ACHN (cell line): ENCODE results near the gene C16orf82.
A peak's percentile ranks its signal among the peaks of the same experiment; 100 is the strongest.

Experiments
- DNase-seq: peaks from one replicate; pipeline ENCODE4 v3.0.0-alpha.2; 2015
- in situ Hi-C: cut with HindIII; loops from 2 replicates; pipeline ENCODE4 v1.10.0; 2017; ENCODE audit warnings: low sequenced_read_pairs, low pct_ligation_motif_present, low pct_unique_long_range_greater_than_20kb

C16orf82 gene

DNA sequence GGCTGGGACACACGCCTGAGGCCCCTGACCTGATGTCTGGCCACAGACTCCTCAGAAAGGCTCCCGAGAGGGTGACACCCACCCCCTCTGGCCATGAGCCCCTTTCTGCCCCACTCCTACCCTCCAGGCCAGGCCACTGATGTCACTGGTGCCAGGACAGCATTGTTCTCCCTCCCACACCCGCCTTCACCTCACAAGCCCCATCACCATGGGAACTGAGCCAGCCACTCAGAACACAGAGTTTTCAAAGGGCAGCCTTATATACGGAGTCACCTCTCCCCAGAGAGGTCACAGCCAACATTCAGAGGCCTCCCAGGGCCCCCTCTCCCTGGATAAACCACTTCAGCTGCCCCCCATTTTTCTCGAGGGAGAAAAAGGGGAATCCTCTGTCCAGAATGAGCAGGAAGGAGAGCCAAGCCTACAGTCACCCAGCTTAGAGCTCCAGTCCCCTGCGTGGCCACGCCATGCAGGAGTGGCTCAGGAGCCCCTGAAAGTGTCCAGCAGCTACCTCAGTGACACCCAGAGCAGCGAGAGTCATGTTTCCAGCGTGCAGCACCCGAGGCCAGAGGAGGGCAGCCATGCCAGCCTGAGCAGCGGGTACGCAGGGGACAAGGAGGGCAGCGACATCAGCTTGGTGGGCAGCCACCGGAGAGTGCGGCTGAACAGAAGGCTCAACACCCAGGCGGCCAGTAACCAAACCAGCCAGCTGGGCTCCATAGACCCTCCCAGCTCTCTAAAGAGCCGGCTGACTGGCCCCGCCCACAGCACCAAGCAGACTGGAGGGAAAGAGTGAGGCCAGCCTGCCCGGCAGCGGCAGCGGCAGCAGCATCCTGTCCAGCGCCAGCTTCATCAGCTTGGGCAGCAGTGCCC lies at the start of gene C16orf82:
Gene C16orf82 (plus strand): TSS at position 260 of the 870 bp plus-strand sequence.
- in situ Hi-C loops, result loop anchor here (25.0 kb wide), 1 partner anchor 105 kb away; no protein-coding TSS in a partner anchor
- DNase-seq, result no peak

- DNase-seq, result no peak
- in situ Hi-C loops, result no loop called here
These were observed 46.7 kb upstream of the C16orf82 start for GRCh38 chr16:27020031-27020430.

DNA sequence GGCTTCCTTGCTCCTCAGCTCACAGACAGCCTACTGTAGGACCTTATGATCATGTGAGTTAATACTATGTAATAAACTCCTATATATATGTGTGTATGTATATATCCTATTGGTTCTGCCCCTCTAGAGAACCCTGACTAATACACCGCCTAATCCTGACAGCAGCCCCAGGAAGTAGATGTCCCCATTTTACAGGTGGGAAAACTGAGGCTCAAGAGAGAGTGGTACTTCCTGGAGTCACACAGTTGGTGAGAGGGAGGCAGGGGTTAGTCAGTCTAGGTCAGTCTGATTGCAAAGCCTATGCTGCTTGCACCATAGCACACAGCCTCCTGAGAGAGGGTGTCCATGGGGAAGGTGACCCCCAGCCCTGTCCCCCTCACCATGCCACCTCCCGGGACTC lies 42.7 kb upstream of the C16orf82 start:
- in situ Hi-C loops, result no loop called here
- DNase-seq, result no peak

DNA sequence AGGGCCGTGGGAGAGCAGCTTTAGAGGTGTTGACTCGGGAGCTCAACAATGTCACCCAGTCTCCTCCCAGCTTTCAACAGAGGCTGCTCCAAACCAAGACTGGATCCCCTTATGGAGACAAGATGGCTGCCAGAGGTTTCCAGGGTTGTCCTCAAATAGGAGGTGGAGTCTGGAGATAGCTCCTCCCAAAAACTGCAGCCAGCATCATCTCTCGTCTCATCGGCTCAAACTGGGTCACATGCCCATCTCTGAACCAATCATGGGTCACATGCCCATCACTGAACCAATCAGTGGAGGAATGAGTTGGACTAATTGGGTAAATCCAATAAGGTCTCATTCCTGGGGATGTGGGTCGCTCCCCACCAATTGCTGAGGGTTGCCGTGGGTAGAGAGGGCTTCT lies 41.1 kb upstream of the C16orf82 start:
- no peak for DNase-seq
- in situ Hi-C loops, result no loop called here

GRCh38 chr16:27027971-27028370 lies 38.8 kb upstream of the C16orf82 start:
- in situ Hi-C loops, result no loop called here
- DNase-seq, result no peak

GRCh38 chr16:27028591-27029110 lies 38.1 kb upstream of the C16orf82 start:
- no peak for DNase-seq
- in situ Hi-C loops, result no loop called here

DNA sequence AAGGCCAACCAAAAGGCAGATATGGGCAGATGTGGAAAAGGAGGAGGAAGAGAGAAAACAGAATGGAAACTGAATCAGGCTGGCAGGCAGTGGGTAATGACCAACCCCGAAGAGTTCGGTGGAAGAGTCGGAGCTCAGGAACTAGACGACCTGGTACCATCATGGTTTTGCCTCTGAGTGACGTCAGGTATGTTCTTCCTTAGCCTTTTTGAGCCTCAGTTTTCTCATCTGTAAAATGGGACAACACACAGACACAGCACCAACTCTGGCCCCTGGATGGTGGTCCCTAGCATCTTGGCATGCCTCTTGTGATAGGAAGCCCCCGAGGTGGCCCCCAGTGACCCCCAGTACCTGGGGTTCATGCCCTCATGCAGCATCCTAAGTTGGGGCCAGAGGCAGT lies 37.2 kb upstream of the C16orf82 start:
- in situ Hi-C loops, result no loop called here

DNA sequence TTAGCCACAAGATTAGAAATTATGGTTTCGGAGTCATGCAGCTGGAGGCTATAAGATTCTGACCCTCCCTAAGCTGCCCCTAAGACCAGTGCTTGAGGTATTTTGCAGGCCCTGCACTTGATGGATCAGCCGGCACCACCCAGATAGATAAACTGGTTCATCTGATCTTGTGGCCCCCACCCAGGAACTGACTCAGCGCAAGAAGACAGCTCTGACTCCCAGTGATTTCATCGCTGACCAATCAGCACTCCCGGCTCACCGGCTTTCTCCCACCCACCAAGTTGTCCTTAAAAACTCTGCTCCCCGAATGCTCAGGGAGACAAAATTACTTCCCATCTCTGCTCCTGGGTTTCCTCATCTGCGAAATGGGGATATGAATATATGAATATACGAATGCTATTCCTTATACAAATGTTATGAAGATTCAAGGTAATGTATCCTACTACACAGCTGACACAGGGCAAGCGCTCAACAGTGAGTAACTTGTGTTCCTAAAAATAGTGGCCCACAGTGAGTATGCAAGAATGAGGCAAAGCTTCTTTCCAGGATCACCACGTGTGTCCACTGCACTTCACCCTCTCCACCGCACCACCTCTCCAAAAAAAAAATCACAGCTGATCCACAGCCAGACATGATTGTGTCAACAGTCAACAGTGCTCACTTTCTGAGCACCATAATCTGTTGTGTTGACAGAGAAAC lies 33.3 kb upstream of the C16orf82 start:
- no peak for DNase-seq
- in situ Hi-C loops, result no loop called here

More for the DNA sequence above, 37.2 kb upstream of the C16orf82 start:
- DNase-seq, result no peak

- in situ Hi-C loops, result no loop called here
- no peak for DNase-seq
These were observed 26.0 kb upstream of the C16orf82 start for GRCh38 chr16:27040732-27041131.

- DNase-seq, result no peak
- in situ Hi-C loops, result no loop called here
These were observed 19.7 kb upstream of the C16orf82 start for GRCh38 chr16:27046958-27047518.

- in situ Hi-C loops, result no loop called here
- DNase-seq, result no peak
These were observed 18.4 kb upstream of the C16orf82 start for GRCh38 chr16:27048316-27048715.

DNA sequence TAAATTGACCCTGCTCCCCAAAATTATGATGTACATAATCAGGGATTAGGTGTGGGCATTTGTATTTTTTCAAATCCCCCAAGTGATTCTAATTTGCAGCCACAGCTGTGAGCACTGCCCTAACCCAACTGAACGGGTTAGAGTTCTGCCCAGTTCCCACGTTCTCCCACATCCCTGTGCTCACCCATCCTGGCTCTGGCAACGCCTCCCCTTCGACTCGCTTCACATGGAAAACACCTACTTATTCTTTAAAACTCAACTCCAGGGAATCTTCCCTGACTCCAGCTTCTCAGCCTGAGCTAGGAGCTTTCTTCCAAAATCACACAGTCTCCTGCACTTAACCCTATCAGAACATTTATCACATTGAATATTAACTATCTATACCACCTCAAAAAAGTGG lies 17.6 kb upstream of the C16orf82 start:
- in situ Hi-C loops, result no loop called here
- DNase-seq, result no peak

- in situ Hi-C loops, result loop anchor here (25.0 kb wide), 1 partner anchor 90 kb away; no protein-coding TSS in a partner anchor
- DNase-seq, result no peak
These were observed 14.7 kb upstream of the C16orf82 start for GRCh38 chr16:27052007-27052406.

DNA sequence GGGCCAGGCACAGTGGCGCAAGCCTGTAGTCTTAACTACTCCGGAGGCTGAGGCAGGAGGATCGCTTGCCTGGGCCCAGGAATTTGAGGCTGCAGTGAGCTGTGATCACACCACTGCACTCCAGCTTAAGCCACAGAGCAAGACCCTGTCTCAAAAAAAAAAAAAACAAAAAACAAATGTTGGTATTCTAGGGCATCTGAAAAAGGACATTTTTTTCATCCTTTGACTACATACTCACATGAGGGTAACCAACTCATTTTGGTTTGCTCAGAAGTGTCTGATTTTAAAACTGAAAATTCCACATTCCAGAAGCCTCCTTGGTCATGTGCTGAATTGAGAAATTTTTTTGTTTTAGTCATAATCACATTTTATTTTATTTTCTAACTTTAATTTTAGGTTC lies 12.7 kb upstream of the C16orf82 start:
- no peak for DNase-seq
- in situ Hi-C loops, result loop anchor here (25.0 kb wide), 1 partner anchor 92 kb away; no protein-coding TSS in a partner anchor

GRCh38 chr16:27058299-27058698 lies 8.4 kb upstream of the C16orf82 start:
- no peak for DNase-seq
- in situ Hi-C loops, result loop anchor here (25.0 kb wide), 1 partner anchor 96 kb away; no protein-coding TSS in a partner anchor

DNA sequence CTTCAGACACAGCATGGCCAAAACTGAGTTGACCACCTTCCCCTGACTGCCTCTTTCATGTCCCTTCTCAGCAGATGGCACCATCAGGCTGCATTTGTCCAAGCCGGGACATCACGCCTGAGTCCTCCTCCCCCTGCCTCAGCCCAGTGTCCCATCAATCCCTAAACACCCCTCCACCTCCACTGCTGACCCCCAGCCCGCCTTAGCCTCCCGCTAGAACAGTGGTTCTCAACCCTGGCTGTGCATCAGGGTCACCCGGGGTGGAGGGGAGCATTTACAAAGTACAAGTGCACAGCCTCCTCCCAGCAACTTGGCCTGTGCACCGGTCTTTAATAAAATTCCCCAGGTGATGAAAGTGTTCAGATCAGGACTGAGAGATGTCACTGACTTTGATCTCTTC lies 4.0 kb downstream of the C16orf82 start:
- DNase-seq, result no peak
- in situ Hi-C loops, result loop anchor here (25.0 kb wide), 1 partner anchor 108 kb away; no protein-coding TSS in a partner anchor

DNA sequence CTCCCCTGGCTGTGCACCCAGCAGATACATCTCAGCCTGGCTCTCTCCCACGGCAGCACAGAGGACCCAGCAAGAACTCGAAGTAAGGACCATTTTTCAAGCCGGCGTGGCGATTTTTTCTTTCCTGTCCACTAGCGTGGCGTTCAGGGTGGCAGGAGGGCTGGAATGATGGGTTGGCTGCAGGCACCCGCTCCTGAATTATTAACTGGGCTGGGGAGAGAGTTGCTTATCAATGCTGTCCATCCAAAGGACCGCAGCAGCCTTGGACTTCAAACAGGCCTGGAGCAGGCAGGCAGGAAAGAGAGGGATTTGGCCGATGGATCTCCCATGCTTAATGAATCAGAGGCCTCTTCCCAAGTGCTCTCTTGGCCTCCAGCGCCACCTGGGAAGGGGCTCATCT lies 7.0 kb downstream of the C16orf82 start:
- in situ Hi-C loops, result loop anchor here (25.0 kb wide), 1 partner anchor 111 kb away; no protein-coding TSS in a partner anchor
- no peak for DNase-seq

- in situ Hi-C loops, result no loop called here
- peak; percentile 25 for DNase-seq
These were observed 14.2 kb downstream of the C16orf82 start for GRCh38 chr16:27080895-27081294.

DNA sequence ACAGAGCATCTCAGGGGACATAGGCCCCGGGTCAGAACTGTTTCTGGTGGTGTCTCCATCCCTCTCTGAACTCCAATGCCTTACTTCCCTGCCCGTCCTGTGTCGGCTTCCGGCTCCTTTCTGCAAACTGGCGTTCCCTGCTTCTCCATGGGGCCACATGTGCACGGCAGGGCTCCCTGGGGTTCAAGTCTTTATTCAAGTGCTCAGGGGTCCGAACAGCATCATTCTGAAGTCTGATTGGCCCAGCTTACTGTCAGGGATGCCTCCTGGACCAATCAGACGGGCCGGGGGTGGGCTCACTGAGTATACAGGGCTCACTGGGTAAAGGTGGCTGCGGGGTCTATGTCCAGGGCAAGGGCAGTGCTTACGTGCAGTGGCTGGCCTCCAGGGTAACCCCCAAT lies 17.1 kb downstream of the C16orf82 start:
- no peak for DNase-seq
- in situ Hi-C loops, result no loop called here
